Measurements from ENCODE around the gene PNKP.

The PNKP gene

DNA sequence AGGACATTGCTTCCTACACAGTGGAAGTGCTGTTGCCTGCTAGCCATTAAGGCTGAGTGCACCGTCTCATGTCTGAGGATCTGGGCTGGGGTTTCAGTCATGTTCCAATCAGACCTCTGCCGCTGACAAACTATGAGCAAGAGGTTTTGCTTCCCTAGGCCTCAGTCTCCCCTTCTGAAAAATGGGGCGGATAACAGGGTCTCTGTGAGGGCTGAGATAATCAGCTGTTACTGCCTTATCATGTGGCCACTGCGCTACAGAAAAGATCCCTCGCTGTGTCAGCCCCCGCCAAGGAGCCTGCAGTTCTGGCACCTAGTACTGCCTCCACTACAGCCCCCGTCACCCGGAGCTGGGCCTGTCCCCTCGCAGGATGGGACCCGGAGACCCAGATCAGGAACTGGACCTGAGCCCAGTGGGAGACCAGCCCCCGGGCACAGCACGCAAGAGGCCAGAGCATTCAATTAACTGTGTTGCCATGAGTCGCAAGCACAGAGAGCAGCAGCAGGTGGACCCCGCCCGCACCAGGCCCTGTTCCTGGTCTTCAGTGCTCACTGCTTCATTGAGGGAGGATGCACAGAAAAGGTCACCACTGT is 3.0 kb upstream of the PNKP start:
- Histone ChIP-seq H3K9me3 (ENCODE audit: control insufficient read depth, insufficient read depth, low read depth, low read length) (no peaks in the 10 kb centered on the region), H3K27ac (ENCODE audit: extremely low read depth, low read depth, low read length) (peak overlapping the region; percentile 92), H3K36me3 (ENCODE audit: control insufficient read depth in 2 of 2, insufficient read depth in 1 of 2, low read length in 2 of 2) (peaks cover 0 to 25% of the 10 kb centered on the region in 2 experiments; a peak in 2 of 3 replicates), H3K4me1 (ENCODE audit: control insufficient read depth, insufficient read depth, low read length) (peaks cover 27% of the 10 kb centered on the region), H3K4me3 (ENCODE audit: low read depth, low read length) (peak overlapping the region; percentile 40)
- POLR2A ChIA-PET, result interaction anchor here (0.9 kb wide), 1 partner anchor 59 kb away, joined by 4 read pairs; the partner anchor contains the start of gene NUP62
- TF ChIP-seq, protein P1, sequence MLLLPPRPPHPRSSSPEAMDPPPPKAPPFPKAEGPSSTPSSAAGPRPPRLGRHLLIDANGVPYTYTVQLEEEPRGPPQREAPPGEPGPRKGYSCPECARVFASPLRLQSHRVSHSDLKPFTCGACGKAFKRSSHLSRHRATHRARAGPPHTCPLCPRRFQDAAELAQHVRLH (tag by site-specific recombination; IDR thresholded peaks at IDR 0.05), result 0 out of 2 replicates have a peak, but pooled peaks have one; percentile 6
- TF ChIP-seq SCRT2 (tag by site-specific recombination; IDR thresholded peaks at IDR 0.05), result peak; percentile 79
- TF ChIP-seq, protein P2, sequence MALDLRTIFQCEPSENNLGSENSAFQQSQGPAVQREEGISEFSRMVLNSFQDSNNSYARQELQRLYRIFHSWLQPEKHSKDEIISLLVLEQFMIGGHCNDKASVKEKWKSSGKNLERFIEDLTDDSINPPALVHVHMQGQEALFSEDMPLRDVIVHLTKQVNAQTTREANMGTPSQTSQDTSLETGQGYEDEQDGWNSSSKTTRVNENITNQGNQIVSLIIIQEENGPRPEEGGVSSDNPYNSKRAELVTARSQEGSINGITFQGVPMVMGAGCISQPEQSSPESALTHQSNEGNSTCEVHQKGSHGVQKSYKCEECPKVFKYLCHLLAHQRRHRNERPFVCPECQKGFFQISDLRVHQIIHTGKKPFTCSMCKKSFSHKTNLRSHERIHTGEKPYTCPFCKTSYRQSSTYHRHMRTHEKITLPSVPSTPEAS (tag by site-specific recombination; IDR thresholded peaks at IDR 0.05), result 0 out of 2 replicates have a peak, but pooled peaks have one; percentile 5
- TF ChIP-seq, protein P3, sequence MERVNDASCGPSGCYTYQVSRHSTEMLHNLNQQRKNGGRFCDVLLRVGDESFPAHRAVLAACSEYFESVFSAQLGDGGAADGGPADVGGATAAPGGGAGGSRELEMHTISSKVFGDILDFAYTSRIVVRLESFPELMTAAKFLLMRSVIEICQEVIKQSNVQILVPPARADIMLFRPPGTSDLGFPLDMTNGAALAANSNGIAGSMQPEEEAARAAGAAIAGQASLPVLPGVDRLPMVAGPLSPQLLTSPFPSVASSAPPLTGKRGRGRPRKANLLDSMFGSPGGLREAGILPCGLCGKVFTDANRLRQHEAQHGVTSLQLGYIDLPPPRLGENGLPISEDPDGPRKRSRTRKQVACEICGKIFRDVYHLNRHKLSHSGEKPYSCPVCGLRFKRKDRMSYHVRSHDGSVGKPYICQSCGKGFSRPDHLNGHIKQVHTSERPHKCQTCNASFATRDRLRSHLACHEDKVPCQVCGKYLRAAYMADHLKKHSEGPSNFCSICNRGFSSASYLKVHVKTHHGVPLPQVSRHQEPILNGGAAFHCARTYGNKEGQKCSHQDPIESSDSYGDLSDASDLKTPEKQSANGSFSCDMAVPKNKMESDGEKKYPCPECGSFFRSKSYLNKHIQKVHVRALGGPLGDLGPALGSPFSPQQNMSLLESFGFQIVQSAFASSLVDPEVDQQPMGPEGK (tag by site-specific recombination; IDR thresholded peaks at IDR 0.05), result no peak
- 0 out of 2 replicates have a peak, but pooled peaks have one; percentile 23 for TF ChIP-seq ZNF24 (tag by site-specific recombination; IDR thresholded peaks at IDR 0.05)
- TF ChIP-seq KLF1 (tag by site-specific recombination; IDR thresholded peaks at IDR 0.05), result peak; percentile 32; the same call in 1 of the 2 replicates
- TF ChIP-seq, protein P4, sequence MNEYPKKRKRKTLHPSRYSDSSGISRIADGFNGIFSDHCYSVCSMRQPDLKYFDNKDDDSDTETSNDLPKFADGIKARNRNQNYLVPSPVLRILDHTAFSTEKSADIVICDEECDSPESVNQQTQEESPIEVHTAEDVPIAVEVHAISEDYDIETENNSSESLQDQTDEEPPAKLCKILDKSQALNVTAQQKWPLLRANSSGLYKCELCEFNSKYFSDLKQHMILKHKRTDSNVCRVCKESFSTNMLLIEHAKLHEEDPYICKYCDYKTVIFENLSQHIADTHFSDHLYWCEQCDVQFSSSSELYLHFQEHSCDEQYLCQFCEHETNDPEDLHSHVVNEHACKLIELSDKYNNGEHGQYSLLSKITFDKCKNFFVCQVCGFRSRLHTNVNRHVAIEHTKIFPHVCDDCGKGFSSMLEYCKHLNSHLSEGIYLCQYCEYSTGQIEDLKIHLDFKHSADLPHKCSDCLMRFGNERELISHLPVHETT (tag by site-specific recombination; IDR thresholded peaks at IDR 0.05), result no peak
- TF ChIP-seq, protein P5, sequence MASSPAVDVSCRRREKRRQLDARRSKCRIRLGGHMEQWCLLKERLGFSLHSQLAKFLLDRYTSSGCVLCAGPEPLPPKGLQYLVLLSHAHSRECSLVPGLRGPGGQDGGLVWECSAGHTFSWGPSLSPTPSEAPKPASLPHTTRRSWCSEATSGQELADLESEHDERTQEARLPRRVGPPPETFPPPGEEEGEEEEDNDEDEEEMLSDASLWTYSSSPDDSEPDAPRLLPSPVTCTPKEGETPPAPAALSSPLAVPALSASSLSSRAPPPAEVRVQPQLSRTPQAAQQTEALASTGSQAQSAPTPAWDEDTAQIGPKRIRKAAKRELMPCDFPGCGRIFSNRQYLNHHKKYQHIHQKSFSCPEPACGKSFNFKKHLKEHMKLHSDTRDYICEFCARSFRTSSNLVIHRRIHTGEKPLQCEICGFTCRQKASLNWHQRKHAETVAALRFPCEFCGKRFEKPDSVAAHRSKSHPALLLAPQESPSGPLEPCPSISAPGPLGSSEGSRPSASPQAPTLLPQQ (tag by site-specific recombination; IDR thresholded peaks at IDR 0.05), result 0 out of 2 replicates have a peak, but pooled peaks have one; percentile 77
- peak; percentile 83 for TF ChIP-seq ZFP69B (tag by site-specific recombination; IDR thresholded peaks at IDR 0.05)
- TF ChIP-seq ZBTB8A (tag by site-specific recombination; IDR thresholded peaks at IDR 0.05), result no peak
- peak; percentile 30; the same call in 1 of the 2 replicates for TF ChIP-seq SCRT1 (tag by site-specific recombination; IDR thresholded peaks at IDR 0.05; ENCODE audit: borderline replicate concordance)
- TF ChIP-seq ZNF155 (tag by site-specific recombination; IDR thresholded peaks at IDR 0.05), result no peak
- CTCF ChIA-PET, result no interaction called here

DNA sequence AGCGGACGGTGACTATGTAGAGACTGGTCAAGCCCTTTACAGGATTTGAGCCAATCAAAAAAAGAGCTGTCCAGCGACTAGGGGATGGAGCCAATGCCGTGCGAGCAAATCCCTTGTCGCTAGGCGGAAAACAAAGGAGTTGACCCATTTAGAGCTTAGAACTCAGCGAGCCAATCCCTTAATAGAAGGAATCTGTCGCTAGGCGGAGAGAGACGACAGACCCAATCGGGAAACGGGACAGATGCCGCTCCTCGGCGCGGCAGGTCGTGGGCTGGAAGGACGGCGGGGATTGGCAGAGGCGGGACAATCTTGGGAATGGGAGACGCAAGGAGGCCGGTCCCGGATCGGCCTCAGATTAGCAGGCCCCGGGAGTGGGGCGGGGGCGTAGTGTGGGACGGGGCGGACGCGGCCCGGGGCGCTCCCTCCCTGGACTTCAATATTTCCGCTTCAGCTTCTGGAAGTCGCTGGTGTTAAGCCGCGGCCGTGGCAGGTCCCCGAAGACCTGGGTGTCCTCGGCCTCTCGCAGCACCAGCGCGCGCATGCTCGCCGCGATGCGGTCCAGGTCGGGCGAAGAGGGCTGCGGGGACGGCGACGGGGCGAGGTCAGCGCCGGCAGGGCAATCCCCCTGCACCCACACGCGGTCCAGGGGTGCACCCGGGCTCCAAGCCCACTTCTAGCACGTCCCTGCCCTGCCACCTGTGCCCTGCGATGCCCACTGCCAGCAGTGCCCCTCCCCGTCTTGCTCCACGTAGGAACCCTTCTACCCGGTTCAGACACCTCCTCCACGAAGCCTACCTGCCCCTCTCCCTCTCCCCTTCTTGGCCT is 2.3 kb upstream of the PNKP start:
- H3K27ac ChIP-seq (ENCODE audit: extremely low read depth, low read depth, low read length), result peak overlapping the region; percentile 92
- H3K36me3 ChIP-seq (ENCODE audit: control insufficient read depth in 2 of 2, insufficient read depth in 1 of 2, low read length in 2 of 2), result peaks cover 0 to 29% of the 10 kb centered on the region in 2 experiments; a peak in 2 of 3 replicates
- CTCF ChIA-PET, result interaction anchor here (0.6 to 1.7 kb wide), 5 partner anchors 17 to 197 kb away, joined by 3 to 10 read pairs (median 4); partner anchors contain the start of gene PTOV1
- TF ChIP-seq, protein P6, sequence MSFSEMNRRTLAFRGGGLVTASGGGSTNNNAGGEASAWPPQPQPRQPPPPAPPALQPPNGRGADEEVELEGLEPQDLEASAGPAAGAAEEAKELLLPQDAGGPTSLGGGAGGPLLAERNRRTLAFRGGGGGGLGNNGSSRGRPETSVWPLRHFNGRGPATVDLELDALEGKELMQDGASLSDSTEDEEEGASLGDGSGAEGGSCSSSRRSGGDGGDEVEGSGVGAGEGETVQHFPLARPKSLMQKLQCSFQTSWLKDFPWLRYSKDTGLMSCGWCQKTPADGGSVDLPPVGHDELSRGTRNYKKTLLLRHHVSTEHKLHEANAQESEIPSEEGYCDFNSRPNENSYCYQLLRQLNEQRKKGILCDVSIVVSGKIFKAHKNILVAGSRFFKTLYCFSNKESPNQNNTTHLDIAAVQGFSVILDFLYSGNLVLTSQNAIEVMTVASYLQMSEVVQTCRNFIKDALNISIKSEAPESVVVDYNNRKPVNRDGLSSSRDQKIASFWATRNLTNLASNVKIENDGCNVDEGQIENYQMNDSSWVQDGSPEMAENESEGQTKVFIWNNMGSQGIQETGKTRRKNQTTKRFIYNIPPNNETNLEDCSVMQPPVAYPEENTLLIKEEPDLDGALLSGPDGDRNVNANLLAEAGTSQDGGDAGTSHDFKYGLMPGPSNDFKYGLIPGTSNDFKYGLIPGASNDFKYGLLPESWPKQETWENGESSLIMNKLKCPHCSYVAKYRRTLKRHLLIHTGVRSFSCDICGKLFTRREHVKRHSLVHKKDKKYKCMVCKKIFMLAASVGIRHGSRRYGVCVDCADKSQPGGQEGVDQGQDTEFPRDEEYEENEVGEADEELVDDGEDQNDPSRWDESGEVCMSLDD (tag by site-specific recombination; IDR thresholded peaks at IDR 0.05), result peak; percentile 78
- TF ChIP-seq KLF8 (tag by site-specific recombination; IDR thresholded peaks at IDR 0.05) (peak; percentile 96), ZNF140 (tag by site-specific recombination; IDR thresholded peaks at IDR 0.05) (no peak), ZNF510 (tag by site-specific recombination; IDR thresholded peaks at IDR 0.05; ENCODE audit: insufficient replicate concordance) (no peak), ZNF324 (tag by site-specific recombination; IDR thresholded peaks at IDR 0.05) (peak; percentile 30; the same call in 1 of the 2 replicates), SETDB1 (IDR thresholded peaks at IDR 0.05; ENCODE audit: insufficient read length, low read length) (no peak), BCL11A (tag by site-specific recombination; IDR thresholded peaks at IDR 0.05; ENCODE audit: low read depth) (no peak), ZNF121 (tag by site-specific recombination; IDR thresholded peaks at IDR 0.05) (no peak), ZFP37 (tag by site-specific recombination; IDR thresholded peaks at IDR 0.05) (peak; percentile 93; the same call in 1 of the 2 replicates), ZNF10 (tag by site-specific recombination; IDR thresholded peaks at IDR 0.05) (0 out of 2 replicates have a peak, but pooled peaks have one; percentile 19), SP2 (tag by site-specific recombination; IDR thresholded peaks at IDR 0.05) (peak; percentile 97)

More for the DNA sequence above, 2.3 kb upstream of the PNKP start:
- Histone ChIP-seq H3K9me3 (ENCODE audit: control insufficient read depth, insufficient read depth, low read depth, low read length) (no peaks in the 10 kb centered on the region), H3K4me1 (ENCODE audit: control insufficient read depth, insufficient read depth, low read length) (peaks cover 25% of the 10 kb centered on the region), H3K4me3 (ENCODE audit: low read depth, low read length) (peak overlapping the region; percentile 40)
- POLR2A ChIA-PET, result interaction anchor here (0.5 to 3.5 kb wide), 29 partner anchors 7 to 766 kb away, joined by 3 to 34 read pairs (median 5); partner anchors contain the start of genes AKT1S1, ALDH16A1, AP2A1 and ATF5

Measured in HEK293 (cell line).